Loucy (cell line): ENCODE measurements around the gene PAX6.

Experiments
- H2AFZ ChIP-seq: fragments of 200-600 bp; sonication (generic); 2 replicates; pipeline ENCODE4 v1.6.0; 2016; ENCODE audit warnings: antibody characterized with exemption, mild to moderate bottlenecking, low read length, moderate library complexity
- H3F3A ChIP-seq: fragments of 200-600 bp; 2 replicates; pipeline ENCODE4 v1.6.0; 2016; ENCODE audit warnings: antibody characterized with exemption, low read depth, mild to moderate bottlenecking
- H3K27me3 ChIP-seq: fragments of 200-600 bp; sonication (generic); 2 replicates; pipeline ENCODE4 v1.6.1; 2014; ENCODE audit warnings: low read length, mild to moderate bottlenecking; ENCODE audit not compliant: insufficient read depth, poor library complexity, severe bottlenecking
- H3K36me3 ChIP-seq: fragments of 200-600 bp; sonication (generic); 2 replicates; pipeline ENCODE4 v1.6.1; 2016; ENCODE audit warnings: low read length; ENCODE audit not compliant: insufficient read depth
- H3K4me1 ChIP-seq: fragments of 200-600 bp; sonication (generic); 2 replicates; pipeline ENCODE4 v1.5.1; 2014; ENCODE audit warnings: low read length, mild to moderate bottlenecking; ENCODE audit not compliant: insufficient read depth, poor library complexity, severe bottlenecking
- H3K4me2 ChIP-seq: fragments of 200-600 bp; sonication (generic); 2 replicates; pipeline ENCODE4 v1.6.0; 2014; ENCODE audit warnings: antibody characterized with exemption, low read length, low read depth, mild to moderate bottlenecking; ENCODE audit not compliant: poor library complexity, severe bottlenecking
- H3K4me3 ChIP-seq: fragments of 200-600 bp; sonication (generic); 2 replicates; pipeline ENCODE4 v1.5.1; 2014; ENCODE audit warnings: low read length, mild to moderate bottlenecking, mixed read lengths; ENCODE audit not compliant: poor library complexity, severe bottlenecking
- H3K79me2 ChIP-seq: fragments of 200-600 bp; sonication (generic); 2 replicates; pipeline ENCODE4 v1.6.1; 2014; ENCODE audit warnings: low read length; ENCODE audit not compliant: insufficient read depth
- H3K9ac ChIP-seq: fragments of 200-600 bp; sonication (generic); 2 replicates; pipeline ENCODE4 v1.6.0; 2014; ENCODE audit warnings: mild to moderate bottlenecking, low read depth, low read length, moderate library complexity; ENCODE audit not compliant: poor library complexity, severe bottlenecking
- H3K9me2 ChIP-seq: fragments of 200-600 bp; sonication (generic); replicated peaks from 2 replicates; pipeline ENCODE4 v1.6.1; 2016; ENCODE audit warnings: low read depth, low read length, mixed read lengths
- H3K9me3 ChIP-seq: fragments of 200-600 bp; sonication (generic); 2 replicates; pipeline ENCODE4 v1.6.1; 2014; ENCODE audit warnings: mild to moderate bottlenecking, antibody characterized with exemption, low read length, low read depth; ENCODE audit not compliant: insufficient read depth
- H4K20me1 ChIP-seq: fragments of 200-600 bp; sonication (generic); 2 replicates; pipeline ENCODE4 v1.6.0; 2014; ENCODE audit warnings: antibody characterized with exemption, low read length, mild to moderate bottlenecking; ENCODE audit not compliant: insufficient read depth, poor library complexity, severe bottlenecking
- CTCF ChIP-seq: fragments of 200-600 bp; sonication (generic); conservative IDR thresholded peaks from 2 replicates; pipeline ENCODE4 v1.5.1; 2014; ENCODE audit warnings: mild to moderate bottlenecking, antibody characterized with exemption, low read length
- EZH2phosphoT487 ChIP-seq: fragments of 200-600 bp; IDR thresholded peaks from 2 replicates; pipeline ENCODE4 v1.6.1; 2018; ENCODE audit warnings: antibody characterized with exemption, mild to moderate bottlenecking, moderate library complexity, borderline replicate concordance

PAX6 gene

DNA sequence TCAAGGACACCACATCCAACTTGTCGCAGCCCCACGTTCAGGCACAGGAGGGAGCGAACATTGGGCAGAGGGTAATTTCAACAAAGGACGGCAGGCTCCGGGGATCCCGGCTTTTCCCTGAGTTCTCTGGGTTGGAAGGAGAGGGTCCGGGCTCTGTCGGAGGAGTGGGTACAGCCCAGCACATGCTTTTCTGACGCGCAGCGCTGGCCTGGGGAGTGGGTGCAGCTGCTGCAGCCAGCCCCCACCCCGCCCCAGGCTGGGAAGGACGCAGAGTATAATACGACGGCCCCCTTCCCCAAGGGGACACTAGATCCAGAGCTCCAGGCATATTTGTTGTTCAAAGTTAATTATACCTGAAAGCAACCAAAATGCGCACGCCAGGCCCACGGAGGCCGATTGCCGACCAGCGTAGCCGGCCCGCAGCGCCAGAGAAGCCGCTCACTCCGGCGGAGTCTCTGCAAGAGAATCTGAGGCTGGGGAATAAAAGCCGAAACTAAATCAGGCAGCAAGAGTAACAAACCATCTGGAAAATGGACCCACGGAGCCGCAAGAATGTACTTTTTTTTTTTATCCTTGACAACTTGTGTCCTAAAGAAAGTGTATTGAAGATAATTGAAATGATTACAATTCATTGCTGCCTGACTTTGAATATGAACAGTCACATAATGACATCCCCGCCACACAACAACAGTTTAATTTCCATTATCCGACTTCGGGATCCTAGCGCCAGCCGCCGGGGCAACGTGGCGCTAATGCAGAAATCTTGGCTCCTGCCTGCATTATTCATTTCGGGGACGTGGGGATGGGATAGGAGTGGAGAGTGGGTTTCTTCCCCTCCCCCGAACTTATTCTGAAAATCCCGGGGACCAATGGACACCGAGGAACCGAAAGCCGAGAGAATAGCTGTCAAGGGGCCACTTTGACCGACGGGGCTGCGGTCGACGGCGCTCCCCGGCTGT, 14.0 kb upstream of the PAX6 start:
- no peak overlapping the region for H3K4me2 ChIP-seq
- no peak overlapping the region for H3K4me3 ChIP-seq
- H3F3A ChIP-seq: no peaks in the 10 kb centered on the region
- H3K27me3 ChIP-seq: no peaks in the 10 kb centered on the region
- TF ChIP-seq CTCF (no peak), EZH2phosphoT487 (no peak)
- H3K79me2 ChIP-seq: no peaks in the 10 kb centered on the region
- no peak overlapping the region for H2AFZ ChIP-seq
- H4K20me1 ChIP-seq: no peaks in the 10 kb centered on the region
- H3K4me1 ChIP-seq: no peaks in the 10 kb centered on the region
- H3K9ac ChIP-seq: no peak overlapping the region
- no peaks in the 10 kb centered on the region for H3K36me3 ChIP-seq
- H3K9me2 ChIP-seq: no peaks in the 10 kb centered on the region
- H3K9me3 ChIP-seq: no peaks in the 10 kb centered on the region

- TF ChIP-seq EZH2phosphoT487 (no peak), CTCF (no peak)
- no peaks in the 10 kb centered on the region for H3K27me3 ChIP-seq
- H3K9me3 ChIP-seq: no peaks in the 10 kb centered on the region
- H3K4me1 ChIP-seq: no peaks in the 10 kb centered on the region
- H3K79me2 ChIP-seq: no peaks in the 10 kb centered on the region
- H2AFZ ChIP-seq: no peak overlapping the region
- no peaks in the 10 kb centered on the region for H3K36me3 ChIP-seq
- H3K9ac ChIP-seq: no peak overlapping the region
- H3K4me3 ChIP-seq: no peak overlapping the region
- no peak overlapping the region for H3K4me2 ChIP-seq
- no peaks in the 10 kb centered on the region for H3K9me2 ChIP-seq
- H3F3A ChIP-seq: no peaks in the 10 kb centered on the region
- no peaks in the 10 kb centered on the region for H4K20me1 ChIP-seq
Measured at GRCh38 chr11:31824332-31824878, 13.3 kb upstream of the PAX6 start.

GRCh38 chr11:31823644-31824331, 12.7 kb upstream of the PAX6 start:
- Histone ChIP-seq H3K4me1 (no peaks in the 10 kb centered on the region), H3K4me3 (no peak overlapping the region), H3K9ac (no peak overlapping the region), H3K9me3 (no peaks in the 10 kb centered on the region), H3K4me2 (no peak overlapping the region), H2AFZ (no peak overlapping the region), H3K79me2 (no peaks in the 10 kb centered on the region), H3K36me3 (no peaks in the 10 kb centered on the region), H3K9me2 (no peaks in the 10 kb centered on the region), H3K27me3 (no peaks in the 10 kb centered on the region), H4K20me1 (no peaks in the 10 kb centered on the region), H3F3A (no peaks in the 10 kb centered on the region)
- no peak for TF ChIP-seq EZH2phosphoT487
- TF ChIP-seq CTCF: no peak
